ENCODE measurements around the gene CIB2.
A peak's percentile ranks its signal among the peaks of the same experiment; 100 is the strongest.

Gene CIB2

DNA sequence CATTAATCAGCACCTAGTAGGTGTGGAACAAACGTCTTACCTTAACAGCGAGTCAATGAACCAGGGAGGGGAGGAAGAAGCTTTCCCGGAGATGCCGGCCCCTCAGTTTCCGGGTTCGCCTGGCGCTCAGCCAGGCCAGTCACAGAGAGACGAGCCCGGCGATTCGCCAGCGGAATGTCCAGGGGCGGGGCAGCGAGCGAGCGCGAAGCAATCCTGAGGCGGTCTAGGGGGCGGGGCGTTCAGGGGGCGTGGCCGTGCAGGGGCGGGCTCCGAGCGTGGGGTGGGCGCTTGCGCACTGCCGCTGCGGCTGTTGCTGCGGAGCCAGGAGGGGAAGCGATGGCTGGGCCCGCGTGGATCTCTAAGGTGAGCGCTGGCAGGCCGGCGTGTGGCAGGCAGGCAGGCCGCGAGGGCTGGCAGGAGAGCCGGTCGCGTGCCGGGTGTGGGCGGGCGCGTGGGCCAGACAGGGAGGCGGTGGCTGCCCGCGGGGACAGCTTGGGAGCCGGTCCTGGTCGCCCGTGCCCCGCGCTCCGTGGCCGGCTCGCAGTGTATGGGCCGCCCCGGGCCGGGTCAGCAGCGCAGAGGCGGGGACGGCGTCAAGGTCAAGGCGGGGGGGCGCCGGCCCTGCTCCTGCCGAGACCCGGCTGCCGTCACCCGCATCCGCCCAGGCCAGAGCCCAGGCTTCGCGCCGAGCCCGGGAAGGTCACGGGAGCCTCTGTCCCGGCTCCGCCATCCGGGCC, 18.0 kb upstream of the CIB2 start, which contains the start of gene IDH3A:
IDH3A (plus strand) TSS at position 295 of the 737 bp plus-strand sequence; CDS start at position 337, 42 bp downstream.
- peak; percentile 98 to 100 for DNase-seq (ENCODE audit: low read depth in 2 of 2)

DNA sequence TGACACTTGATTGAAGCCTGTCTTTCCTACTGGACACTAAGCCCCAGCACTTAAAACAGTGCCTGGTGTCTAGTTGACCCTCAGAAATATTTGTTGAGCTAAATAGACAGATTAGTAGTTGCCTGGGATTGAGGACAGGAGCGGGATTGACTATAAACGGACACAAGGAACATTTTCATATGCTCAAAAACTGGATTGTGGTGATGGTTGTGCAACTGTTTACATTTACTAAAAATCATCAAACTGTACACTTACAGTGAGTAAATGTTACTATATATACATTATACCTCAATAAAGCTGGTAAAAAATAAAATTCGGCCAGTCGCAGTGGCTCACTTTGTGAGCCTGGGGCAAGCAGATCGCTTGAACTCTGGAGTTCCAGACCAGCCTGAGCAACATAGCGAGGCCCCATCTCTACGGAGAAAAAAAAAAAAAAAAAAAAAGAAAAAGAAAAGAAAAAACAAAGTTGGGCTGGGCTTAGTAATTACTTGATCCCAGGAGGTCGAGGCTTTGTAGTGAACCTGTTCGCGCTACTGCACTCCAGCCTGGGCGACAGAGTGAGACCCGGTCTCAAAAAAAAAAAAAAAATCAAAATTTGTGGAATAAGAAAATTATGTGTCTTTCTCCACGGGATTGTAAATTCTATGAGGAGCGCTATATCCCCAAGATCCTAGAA, 17.3 kb upstream of the CIB2 start:
- no peak for DNase-seq (ENCODE audit: low read depth in 2 of 2)

DNA sequence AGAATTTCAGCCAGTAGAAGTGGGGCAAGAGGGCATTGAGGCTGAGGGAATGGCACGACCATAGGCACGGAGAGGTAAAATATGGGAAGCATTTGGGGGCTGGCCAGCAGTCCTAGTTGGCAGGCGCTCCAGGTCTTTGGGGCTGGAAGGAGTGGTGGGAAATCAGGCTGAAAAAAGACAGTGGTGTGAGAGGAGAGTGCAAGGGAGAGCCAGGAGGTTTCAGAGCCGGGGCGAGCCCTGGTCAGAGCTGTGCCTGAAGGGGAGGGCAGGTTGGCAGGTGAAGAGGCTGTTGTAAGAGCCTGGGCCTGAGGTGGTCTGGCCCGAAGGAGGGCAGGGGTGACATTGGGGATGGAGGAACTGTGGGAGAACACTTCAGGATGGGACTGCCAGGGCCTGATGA, 16.3 kb upstream of the CIB2 start:
- no peak for DNase-seq (ENCODE audit: low read depth in 2 of 2)

DNA sequence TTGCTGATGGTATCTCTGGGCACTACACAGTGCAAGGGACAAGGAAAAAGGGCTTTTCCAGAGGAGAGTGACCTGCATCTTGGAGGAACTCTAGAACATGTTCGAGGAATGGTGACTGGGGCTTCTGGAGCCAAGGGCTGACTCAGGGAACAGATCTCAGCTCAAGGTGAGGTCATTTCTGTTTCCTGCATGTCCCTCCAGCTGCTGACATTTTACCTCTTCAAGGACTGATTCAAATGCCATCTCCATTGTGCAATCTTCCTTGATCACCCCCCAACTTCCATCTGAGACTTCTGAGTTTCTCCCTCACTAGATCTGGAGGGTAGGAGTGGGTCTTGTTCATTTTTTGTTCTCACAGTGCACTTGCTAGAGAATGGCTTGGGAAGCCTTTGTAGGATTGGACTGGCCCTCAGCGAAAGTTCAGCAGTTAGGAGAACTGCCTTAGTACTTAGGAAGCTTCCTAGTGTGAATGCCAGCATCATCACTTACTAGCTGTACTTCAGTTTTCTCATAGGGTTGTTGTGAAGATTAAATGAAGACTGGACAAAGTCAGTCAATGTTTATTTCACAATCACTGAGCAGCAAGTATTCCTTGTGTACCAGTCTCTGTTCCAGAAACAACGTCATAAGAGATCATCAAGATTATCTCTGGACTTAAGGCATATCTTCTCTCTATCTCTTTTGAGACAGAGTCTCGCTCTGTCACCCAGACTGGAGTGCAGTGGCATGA, 15.3 kb upstream of the CIB2 start:
- no peak for DNase-seq (ENCODE audit: low read depth in 2 of 2)

DNA sequence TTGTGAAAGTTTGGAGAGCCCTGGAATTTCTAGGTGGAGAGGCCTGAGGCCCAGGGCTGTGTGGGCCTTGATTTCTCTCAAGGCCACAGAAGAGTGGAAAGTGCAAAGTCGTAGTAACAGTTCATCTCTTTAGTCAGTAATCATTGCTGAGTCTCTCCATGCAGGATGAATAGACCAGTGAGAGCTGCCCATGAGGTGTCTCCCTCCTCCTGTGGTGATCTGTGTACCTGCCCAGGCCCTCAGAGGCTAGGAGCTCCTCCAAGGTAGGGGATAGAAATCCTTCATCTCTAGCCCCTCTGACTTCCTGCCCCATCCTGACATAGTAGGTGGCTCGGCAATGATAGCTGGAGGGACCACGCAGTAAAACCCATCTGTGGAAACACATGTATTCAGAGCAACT, 11.1 kb upstream of the CIB2 start:
- no peak for DNase-seq (ENCODE audit: low read depth in 2 of 2)

DNA sequence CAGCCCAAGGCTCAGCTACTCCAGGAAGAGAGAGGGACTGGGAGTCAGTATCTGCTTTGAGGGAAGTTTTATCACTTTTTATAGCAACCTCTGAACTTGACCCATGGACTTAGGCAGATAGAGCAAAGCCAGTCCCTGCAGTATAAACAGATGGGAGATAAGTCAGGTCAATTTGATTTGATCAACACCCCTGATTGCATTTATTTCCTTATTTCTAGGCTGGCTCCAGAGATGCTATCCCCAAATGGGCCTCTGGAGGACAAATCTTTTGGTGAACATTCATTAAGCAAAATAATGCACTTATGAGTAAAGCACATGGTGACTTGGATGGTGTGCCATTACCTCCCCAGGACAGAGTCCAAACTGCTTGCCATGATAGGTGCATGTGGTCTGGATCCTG, 9.0 kb upstream of the CIB2 start:
- DNase-seq (ENCODE audit: low read depth in 2 of 2) = no peak

DNA sequence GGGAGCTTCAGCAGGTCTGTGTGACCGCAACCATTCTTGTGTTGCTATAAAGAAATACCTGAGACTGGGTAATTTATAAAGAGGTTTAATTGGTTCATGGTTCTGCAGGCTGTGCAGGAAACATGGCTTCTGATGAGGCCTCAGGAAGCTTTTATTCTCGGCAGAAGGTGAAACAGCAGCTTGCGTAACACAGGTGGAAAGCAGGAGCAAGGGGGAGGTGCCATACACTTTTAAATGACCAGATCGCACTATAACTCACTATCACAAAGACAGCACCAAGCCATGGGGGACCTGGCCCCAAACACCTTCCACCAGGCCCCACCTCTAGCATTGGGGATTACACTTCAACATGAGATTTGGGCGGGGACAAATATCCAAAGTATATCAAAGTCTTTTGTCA, 8.3 kb upstream of the CIB2 start:
- DNase-seq (ENCODE audit: low read depth in 2 of 2) = no peak

DNA sequence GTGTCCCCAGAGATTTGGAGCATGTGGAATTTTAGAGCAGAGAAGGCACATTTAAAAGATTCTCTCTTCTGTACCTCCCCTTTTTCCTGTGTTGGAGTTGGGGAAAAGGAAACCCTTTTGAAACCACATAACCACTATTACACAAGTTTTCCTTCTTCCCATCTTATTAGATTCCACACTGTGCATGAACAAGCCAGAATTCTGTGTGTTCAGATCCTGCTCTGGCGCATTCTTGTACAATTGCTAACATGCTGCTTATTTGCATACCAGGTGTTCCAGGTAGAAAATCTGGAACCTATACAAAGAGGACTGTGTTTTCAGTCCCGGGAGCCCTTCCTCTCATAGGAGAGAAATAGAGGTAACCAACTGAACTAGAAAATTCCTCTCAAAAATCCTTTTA, 2.6 kb upstream of the CIB2 start:
- no peak for DNase-seq (ENCODE audit: low read depth in 2 of 2)

DNA sequence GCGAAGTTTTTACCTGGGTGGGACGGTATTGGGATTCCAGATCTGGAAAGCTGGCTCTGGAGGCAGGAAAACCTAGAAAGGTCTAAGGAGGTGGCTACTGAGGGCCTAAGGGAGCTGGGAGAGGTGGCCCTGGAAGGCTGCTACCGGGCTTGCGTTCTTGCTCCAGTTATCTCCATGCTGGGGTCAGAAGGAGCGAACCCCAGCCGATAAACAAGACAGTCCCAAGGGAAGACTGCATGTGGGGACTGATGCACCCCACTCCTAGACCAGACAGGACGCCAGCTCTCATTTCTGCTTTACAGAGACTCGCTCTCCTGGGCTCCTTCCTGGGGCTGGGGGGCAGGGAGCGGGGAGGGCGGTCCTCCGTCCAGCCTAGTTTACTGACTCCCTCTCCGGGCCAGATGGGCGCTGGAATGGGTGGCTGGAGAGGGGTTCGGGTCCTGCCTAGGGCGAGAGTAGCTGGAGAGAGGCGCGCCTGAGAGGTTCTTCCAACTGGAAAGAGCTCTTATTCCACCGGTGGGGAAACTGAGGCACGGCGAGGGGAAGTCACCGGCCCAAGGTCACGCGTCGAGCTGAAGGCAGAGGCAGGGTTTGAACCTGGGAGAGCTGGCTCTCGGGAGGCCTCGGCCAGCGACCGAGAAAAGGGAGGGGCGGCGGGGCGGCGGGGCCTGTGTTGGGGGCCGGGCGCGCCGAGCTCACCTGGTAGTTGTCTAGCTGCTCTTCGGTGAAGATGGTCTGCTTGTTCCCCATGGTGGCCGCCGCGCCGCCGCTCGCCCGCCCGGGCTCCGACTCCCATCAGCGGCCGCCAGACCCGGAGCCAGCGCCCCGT, 565 bp downstream of the CIB2 start:
- DNase-seq (ENCODE audit: low read depth in 2 of 2) = no peak

DNA sequence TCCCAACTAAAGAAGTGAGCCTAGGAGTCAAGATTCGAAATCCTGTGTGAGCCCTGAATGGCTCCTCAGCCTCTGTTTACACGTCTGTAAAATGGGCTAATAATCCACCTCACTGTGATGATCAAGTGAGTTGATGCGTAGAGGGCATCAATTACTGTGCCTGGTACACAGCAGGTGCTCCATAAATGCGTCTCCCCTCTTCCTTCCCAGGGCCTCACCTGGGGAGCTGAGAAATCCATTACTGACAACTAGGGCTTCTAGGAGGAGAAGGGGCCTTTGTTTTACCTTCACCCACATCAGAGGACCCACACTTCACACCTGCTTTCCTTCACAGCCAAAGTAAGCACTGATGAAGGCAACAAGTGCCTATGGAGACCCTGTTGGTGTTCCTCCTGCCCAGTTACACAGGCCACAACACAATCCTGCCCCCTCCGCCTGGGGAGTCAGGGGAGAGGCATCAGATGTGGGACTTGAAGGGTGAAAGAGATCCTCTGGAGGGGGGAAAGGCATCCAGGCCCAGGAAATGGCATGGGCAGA, 1.4 kb downstream of the CIB2 start:
- DNase-seq (ENCODE audit: low read depth in 2 of 2) = no peak

DNA sequence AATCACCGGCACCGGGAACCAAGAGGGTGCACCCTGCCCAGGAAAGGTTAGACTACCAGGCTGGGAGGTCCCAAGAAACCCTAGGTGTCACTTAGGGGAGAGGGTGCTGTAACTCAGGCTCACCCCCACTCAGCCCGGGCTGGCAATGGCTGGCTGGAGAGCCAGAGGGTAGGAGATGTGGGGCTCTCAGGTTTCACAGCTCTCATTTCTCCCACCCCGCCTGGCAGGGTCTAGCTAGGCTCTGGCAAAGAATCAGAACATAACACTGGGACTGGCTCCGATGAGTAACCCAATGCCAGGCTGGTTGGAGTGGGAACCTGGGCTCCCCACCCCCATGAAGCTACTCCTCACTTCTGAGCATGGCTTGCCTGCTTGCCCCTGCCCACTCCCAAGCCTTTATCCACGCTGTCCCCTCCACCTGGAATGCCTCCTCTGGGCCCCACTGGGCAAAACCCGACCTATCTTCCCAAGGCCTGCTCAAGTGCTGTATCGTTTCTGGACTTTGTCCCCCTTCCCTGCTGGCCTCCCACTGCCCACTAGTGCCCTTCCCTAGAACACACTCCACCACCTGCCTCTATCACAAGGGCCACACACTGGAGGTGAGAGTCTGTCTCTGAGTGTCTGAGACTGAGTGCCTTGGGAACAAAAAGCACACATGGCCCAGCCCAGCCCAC, 2.0 kb downstream of the CIB2 start:
- DNase-seq (ENCODE audit: low read depth in 2 of 2) = no peak

DNA sequence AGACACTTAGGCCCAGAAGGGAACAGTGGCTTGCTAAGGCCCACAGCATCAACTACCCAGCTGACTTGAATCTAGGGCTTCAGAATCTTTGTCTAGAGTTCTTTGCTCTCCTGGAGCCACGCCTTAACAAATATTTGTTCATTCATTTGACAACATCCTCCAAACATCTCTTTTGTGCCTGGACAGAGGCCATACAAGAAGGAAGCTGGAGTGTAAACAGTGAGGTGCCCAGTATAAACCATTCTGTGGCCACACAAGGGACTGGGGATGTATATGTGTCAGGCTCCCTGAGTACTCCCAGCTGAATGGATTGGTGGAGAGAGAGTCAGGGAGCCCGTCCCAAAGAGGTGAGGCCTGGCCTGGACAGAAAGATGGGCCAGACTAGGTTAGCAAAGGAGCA, 3.4 kb downstream of the CIB2 start:
- DNase-seq (ENCODE audit: low read depth in 2 of 2) = no peak

DNA sequence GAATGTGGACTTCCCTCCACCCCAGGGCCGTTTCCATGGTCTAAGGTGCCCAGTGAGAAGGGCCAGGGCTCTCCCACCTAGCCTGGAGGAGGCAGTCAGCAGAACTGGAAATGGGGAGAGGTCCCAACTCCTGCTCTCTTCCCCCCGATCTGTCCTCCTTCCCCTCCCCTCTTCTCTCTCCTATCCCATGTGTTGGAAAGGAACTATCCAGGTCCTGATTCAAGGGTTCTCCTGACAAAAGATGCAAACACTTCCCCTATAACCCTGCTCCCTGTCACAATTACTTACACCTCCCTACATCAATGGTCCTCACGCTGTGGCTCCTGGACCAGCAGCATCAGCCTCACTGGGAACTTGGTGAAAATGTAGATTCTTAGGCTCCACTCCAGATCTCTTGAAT, 6.0 kb downstream of the CIB2 start:
- no peak for DNase-seq (ENCODE audit: low read depth in 2 of 2)

DNA sequence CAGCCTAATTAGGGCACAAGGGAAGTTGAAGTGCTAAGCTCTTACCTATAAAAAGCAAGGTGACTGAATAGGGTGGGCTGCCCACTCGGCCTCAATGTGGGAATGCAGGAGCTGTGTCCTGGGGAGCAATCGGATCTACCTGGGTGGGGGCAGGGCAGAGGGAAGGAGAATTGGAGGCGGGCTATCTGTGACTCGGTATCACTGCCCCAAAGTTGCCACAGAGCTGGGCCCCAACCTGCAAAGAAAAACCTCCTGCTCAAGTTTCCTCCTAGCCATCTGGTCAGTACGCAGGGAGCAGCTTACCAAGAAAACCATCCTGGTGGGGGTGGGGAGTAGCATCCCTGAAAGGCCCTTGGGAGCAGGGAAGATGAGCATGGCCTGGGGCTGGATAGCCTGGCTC, 10.7 kb downstream of the CIB2 start:
- no peak for DNase-seq (ENCODE audit: low read depth in 2 of 2)

DNA sequence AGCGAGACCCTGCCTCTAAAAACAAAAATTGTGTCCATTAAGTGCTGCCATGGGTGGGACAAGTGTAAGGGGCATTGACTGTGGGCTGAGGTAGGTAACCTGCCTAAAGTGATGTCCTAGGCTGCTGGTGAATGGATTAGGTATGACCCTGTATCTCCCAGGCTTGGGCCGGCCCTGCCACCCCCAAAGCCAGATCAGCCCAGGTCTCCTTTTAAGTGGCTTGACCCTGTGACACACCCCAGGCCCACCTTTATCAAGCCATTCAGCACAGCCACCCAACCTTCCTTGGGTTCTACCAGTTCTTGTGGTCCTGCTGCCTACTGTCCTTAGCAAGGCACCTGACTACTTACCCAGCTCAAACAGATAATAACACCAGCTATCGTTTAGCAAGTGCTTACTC, 18.7 kb downstream of the CIB2 start:
- DNase-seq (ENCODE audit: low read depth in 2 of 2) = no peak

DNA sequence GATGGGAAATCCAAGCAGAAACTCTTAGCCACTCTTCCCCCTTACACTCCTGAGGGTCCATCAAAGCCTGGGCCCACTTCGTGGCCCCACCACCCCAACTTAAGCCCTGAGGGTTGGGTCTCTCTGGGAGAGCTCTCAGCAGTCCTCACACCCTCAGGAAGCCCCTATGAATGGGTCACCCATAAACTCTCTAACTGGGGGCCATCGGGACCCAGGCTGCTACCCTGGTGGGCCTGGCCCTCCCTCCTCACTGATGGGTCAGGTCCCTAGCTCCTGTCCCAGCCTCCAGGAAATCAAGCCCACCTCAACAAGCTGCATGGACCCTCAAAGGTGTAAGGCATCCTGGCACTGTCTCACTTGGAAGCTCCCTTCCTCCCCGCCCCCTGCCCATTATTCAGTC, 19.5 kb downstream of the CIB2 start:
- no peak for DNase-seq (ENCODE audit: low read depth in 2 of 2)

DNA sequence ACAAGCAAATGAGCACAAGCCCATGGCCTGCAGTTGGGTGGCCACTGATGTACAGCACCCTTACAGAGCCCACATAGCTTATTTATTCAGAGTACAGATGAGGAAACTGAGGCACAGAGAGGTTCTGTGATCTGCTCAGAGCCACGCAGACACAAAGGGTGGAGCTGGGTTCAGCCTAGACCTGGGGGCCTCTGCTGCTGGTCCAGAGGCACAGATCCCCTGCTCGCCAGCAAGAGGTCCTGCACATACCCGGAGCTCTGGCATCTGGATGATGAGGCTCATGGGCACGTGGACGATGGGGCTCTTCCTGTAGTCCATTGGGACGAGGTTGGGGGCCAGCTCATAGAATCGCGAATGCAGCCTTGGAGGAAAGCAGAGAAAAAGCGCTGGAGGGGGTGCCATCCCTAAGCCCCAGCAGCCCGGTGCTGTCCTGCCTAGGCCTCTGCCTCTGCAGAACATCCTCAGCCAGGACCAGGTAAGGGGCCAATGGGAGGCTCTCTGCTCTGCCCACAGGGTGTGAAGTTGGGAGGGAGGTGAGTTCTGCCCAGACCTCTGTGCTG, 20.2 kb downstream of the CIB2 start:
- DNase-seq (ENCODE audit: low read depth in 2 of 2) = no peak

DNA sequence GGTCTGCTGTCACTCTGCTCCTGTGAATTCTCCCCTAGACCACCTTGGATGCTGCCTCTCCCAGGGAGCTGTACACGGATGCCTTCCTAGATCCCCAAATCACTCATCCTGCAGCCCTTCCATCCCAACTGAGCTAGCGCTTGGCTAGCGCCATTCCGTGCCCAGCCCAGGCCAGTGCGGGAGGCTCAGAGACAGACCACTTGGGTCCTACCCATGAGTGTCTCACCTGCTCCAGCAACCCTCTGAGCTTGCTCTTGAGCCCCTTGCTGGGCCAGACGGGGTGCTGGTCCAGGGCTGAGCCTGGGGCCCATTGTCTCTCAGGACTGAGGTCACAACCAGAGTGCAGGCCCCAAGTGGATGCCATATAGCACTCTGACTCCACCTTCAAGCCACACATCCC, 21.1 kb downstream of the CIB2 start:
- DNase-seq (ENCODE audit: low read depth in 2 of 2) = no peak

DNA sequence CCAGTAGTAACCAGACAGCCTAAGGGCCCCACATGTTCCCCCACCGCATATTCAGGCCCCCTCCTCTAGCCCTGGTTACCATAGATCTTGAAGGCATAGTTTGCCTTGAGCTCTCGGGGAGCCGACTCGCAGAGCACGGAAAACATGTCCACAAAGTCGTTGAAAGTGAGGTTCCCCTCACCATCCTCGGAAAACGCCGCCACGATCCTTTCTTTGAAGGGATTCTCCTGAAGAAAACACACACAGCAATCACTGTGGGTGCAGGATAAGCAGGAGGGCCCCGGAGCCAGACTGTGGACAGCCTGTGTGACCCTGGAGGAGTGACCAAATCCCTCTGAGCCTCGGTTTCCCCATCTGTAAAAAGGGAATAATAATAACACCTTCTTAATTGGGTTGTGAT, 22.1 kb downstream of the CIB2 start:
- no peak for DNase-seq (ENCODE audit: low read depth in 2 of 2)

DNA sequence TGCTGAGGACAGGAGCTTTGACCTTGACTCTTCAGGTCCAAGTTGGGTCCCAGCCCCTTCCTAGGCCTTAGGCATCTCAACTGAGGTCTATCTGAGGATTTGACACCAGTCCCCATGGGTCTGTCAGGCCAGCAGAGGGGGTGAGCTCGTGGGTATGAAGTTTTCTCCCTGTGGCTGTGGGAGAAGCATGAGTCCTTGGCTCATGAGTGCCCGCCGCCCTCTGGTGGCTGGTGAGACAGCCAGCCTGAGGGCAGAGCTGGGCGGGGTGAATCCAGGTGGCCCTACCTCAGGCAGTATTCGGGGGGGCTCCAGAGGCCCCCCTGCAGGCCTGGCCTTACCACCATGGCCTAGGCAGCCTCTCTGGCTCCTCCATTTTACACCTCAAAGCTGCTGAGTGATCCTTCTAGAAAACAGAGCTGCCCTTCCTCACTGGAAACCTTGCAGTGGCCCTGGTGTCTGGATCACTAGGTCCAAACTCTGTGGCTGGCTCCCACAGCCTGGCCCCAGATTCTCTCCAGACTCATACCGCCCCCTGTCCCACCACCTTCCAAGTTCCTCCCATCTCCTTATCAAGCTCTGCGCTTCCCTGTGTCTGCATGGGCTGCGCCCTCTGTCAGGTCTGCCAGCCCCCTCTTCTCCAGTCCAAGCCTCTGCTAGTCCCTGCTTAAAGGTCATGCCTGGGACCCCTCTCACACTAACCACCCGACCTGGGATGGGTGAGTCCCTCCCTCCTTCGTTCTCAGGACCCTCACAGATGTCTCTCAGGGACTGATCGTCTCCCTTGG, 22.8 kb downstream of the CIB2 start:
- DNase-seq (ENCODE audit: low read depth in 2 of 2) = peak; percentile 74 to 77

Measured in stimulated activated CD8-positive, alpha-beta memory T cell treated with anti-CD3 and anti-CD28 coated beads, Interleukin-7, amount 100 ng/mL, for 4 hours (primary cell).